HUDEP-2 (cell line): ENCODE results near the gene SMC4.
"Not testable (repeated sequence)": the region's sequence is repeated elsewhere in the genome, so short reads cannot be mapped to it uniquely, and the experiment has no call there.

ENCODE experiments used
- DNase-seq, 76 experiments: peaks; one replicate each; lab custom pipeline; 2025; ENCODE audit not compliant: unreplicated experiment in 76 of 76; lab: John Stamatoyannopoulos, UW

SMC4 gene

DNA sequence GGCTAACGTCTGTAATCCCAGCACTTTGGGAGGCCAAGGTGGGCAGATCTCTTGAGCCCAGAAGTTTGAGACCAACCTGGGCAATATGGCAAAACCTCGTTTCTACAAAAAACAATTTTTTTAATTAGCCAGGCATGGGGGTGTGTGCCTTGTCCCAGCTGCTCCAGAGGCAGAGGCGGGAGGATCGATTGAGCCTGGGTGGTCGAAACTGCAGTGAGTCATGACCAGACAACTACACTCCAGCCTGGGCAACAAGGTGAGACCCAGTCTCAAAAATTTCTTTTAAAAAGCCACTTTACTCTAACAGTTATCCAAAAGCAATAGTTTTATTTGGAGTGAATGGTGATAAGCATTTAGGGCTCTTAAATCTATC, 37.6 kb downstream of the SMC4 start:
- DNase-seq: no peak

DNA sequence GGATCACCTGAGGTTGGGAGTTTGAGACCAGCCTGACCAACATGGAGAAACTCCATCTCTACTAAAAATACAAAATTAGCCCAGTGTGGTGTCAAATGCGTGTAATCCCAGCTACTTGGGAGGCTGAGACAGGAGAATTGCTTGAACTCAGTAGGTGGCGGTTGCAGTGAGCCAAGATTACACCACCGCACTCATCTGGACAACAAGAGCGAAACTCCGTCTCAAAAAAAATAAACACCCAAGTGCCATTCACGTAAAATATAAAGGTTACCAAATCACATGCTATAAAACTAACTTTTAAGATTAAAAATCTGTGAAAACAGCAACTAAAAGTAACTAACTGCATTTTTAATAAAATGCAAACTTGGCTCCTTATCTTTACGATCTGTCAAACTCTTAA, 41.2 kb downstream of the SMC4 start:
- no peak for DNase-seq

DNA sequence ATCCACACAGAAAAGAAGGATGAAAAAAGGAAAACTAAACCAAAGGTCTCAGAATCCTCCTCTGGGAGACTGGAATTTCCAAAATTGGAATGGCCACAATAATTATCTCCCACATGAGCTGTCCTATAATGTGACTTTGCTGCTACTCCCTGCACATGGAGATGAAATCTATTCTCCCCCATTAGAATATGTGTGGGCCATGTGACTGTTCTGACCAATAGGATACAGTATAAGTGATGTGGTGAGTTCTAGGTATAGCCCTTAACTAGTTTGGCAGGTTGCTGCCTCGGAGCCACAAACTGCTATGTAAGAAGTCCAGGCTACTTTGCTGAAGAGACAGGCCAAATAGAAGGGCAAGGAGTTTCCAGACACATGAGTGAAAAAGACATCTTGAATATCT, 45.0 kb downstream of the SMC4 start:
- DNase-seq: peak in 8 of 76 experiments; percentile 6 to 33 (median 15)

DNA sequence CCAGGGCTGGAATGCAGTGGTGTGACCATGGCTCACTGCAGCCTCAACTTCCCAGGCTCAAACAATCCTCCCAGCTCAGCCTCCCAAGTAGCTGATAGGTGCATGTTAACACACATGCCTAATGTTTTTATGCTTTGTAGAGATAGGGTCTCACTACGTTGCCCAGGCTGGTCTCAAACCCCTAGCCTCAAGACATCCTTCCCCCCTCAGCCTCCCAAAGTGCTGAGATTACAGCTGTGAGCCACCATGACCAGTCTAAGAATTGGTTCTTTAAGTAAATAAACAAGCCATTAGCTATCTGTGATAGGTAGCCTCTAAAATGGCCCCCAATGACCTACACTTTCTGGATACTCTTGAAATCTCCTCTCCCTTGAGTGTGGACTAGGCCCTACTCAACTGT, 46.4 kb downstream of the SMC4 start:
- no peak for DNase-seq

DNA sequence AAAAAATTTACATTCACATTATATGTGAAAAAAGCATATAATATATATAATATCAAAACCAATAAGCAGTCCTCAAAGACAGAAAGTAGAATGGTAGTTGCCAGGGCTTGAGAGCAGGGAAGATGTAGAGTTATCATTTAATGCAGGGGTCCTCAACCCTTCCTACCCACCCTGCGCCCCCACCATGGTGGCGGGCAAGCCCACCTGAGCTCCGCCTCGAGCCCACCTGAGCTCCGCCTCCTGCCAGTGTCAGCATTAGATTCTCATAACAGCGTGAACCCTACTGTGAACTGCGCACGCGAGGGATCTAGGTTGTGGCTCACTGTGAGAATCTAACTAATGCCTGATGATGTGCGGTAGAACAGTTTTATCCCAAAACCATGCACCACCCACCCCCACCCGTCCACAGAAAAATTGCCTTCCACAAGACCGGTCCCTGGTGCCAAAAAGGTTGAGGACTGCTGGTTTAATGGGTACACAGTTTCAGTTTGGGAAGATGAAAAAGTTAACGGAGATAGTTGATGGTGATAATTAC, 47.1 kb downstream of the SMC4 start:
- no peak for DNase-seq

DNA sequence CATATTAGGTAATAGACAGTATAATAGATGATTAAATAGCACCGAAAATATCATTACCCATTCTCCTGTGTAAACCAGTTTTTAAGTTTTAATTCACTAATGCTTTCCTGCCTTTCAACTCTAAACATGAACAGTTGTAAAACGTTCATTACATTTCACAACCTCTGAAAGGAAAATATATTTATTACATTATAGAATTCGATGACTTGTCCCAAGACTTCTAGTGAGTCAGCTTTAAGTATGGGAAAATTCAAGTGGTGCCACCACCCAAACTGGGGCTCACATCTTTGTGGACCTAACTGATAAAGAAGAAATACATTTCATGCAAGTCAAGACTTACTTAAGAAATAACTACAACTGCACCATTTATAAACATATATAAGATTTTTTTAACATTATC, 48.1 kb downstream of the SMC4 start:
- peak in 26 of 76 experiments; percentile 1 to 56 (median 22) for DNase-seq

DNA sequence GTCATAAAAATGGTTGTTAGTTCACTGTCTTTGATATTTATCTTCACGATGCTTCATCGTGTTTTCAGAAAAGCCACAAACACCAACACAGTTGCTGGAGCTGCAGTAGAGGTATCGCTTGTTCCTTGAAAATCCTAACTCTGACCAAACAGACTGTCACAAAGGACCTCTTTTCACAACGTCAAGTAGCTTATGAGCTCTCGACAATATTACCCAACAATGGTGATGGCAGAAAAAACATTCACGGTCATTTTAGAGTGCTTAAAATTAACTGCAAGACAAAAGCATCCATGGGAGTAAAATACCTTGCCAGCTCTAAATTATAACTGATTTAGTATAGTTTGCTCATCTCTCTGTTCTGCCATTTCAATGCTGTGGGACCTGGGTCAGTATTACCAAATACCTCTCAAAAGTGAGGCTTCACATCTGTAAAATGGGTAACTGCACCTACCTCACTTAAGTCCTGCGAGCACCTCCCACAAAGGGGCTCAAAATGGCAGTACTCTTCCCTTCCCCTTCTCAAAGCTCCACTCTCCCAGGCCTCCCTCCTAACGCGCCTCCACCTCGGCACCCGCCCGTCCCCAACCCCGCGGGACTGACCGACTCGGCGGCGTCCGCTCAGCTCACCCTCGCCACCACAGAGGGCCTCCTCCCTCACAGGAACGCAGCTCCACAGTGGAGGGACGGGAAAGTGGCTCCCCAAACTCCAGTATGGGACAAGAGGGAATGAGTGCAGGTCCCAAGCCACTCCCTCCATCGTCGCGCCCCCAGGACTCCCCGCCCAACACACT, 49.6 kb downstream of the SMC4 start:
- DNase-seq: peak in 46 of 76 experiments; percentile 12 to 97 (median 54)

DNA sequence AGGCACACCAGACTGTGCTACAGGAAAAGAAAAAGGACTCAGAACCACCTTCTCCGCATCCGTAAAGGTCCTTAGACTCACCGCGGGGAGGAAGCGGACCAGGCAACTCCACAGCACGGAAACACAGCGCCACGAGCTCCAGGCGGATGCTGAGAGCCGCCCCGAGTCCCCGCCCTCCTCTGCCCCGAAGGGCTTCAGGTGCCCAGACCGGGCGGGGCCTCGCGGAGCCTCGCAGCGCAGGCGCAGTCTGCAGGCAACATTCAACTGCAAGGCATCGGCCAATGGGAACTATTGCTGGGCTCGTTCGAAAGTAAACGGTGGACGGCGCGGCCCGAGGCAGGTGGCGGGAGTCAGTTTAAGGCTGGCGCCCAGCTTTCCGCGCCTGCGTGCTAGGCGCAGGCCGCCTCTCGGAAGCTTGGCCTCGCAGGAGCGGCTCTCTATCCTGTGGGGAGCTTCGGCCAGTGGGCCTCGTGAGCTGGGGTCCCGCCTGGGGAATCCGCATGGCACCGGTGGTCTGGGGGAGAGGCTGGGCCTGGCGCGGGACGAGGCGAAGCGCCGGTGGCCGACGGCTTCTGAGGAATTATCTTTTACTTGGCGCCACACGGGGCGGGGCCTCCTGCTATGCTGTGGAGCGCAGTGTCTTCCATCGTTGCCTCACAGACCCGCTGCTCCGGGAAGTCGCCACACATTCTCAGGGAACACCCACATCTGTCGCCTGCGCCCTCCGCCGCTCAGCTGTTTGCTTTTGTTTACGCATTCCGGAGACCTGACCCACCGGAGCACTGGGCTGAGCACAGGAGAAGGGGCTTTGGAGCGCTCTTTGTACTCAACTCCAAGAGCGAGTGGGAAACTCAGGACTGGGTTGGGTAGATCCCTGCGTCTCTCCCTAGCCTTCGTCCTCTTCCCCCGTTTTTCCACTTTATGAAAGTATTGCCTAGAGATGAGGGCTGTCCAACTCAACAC, 50.5 kb downstream of the SMC4 start, which contains the start of gene TRIM59:
Gene TRIM59, minus strand, starts transcription at position 151 of the 963 bp plus-strand sequence. CDS start 10,603 bp downstream, outside the sequence.
- DNase-seq: peak; percentile 72 to 99 (median 96)

DNA sequence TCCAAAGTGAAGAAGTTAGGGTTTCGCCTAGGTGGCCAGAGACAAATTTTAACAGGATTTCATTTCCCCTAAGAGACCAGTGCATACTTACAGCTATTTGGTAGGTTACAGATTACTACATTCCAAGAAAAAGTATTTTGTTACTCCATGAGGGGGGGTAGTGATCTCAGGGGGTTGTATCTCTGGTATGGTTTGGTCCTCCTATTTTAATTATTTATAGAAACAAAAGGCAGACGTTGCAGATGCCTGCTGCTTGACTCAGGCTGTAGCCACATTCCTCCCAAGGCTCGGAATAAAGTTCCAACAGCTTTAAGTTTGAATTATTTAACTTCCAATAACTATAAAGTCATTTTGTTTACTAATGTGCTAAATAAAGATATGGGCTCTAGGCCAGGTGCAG, 51.4 kb downstream of the SMC4 start:
- no peak for DNase-seq

DNA sequence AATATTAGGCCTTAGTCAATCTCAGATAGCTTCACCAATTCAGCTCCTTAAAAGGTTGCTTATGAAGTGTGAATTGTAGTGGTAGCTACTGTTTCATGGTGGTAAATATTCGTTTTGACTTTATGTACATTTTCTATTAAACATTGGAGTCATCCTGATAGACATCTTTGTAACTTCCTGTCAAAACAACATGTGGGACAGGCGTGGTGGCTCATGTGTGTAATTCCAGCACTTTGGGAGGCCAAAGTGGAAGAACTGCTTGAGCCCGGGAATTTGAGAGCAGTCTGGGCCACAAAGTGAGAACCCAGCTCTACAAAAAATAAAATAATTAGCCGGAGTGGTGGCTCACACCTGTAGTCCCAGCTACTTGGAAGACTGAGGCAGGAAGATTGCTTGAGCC, 52.2 kb downstream of the SMC4 start:
- DNase-seq: no peak

DNA sequence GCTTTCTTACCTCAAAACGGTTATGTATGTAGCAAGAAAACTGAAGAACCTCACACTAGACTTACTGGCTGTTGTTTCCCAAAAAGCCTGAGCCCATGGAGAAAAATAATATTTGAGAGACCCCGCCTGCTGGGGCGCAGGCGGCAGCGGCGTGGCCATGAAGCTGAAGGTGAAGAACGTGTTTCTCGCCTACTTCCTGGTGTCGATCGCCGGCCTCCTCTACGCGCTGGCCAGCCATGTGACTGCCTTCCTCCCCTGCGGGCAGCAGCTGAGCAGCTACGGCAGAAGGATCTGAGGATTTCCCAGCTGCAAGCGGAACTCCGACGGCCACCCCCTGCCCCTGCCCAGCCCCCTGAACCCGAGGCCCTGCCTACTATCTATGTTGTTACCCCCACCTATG, 52.8 kb downstream of the SMC4 start:
- DNase-seq: not testable (repeated sequence)

DNA sequence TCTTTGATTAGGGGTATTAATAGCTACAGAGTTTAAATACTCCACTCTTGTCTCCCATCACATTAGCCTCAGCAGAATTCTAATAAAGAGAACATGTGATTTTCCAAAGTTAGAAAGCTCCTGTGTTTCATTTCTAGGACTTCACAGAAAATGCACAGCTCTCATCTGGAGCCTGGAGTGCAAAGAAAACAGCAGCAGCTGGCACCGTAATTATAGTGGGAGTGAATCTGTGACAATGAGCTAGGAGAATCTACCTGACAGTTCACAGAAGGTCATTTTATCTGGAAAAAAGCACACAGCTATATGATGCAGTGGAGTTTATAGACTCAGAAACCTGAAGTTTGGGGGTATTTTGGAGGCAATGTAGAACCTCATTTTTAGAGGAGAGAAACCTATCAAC, 55.5 kb downstream of the SMC4 start:
- no peak for DNase-seq

DNA sequence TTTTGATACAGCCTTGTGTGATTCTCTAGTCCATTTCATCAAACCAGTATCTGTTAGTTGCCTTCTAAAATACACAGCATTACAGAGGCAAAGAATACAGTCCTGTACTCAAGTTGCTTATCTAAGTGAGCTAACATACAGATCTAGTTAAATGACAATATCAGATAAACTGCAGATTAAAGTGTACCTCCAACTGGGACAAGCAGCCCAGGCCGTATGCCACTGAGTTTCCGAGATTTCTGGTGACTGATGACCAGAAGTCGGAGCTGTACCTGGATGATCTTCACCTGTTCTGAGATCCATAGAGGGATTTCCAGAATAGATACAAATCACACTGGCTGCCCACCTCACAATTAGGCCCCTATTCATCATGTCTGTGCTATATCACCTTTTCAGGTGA, 56.4 kb downstream of the SMC4 start:
- no peak for DNase-seq

DNA sequence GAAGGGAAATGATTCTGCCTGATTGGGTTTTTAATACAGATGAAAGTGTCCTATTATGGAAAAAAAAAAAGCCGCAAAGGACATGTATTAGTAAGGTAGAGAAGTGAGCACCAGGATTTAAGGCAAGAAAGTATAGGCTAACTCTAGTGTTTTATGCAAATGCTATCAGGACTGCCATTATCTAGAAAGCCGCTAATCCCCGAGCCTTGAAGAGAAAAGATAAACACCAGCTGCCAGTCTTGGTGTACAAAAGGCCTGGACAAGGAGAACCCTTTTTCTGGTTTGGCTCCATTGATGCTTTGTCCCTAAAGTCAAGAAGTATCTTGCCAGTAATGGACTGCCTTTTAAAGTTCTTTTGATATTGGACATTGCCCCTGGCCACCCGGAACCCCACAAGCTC, 58.7 kb downstream of the SMC4 start:
- DNase-seq: peak in 2 of 76 experiments; percentile 12 to 45

DNA sequence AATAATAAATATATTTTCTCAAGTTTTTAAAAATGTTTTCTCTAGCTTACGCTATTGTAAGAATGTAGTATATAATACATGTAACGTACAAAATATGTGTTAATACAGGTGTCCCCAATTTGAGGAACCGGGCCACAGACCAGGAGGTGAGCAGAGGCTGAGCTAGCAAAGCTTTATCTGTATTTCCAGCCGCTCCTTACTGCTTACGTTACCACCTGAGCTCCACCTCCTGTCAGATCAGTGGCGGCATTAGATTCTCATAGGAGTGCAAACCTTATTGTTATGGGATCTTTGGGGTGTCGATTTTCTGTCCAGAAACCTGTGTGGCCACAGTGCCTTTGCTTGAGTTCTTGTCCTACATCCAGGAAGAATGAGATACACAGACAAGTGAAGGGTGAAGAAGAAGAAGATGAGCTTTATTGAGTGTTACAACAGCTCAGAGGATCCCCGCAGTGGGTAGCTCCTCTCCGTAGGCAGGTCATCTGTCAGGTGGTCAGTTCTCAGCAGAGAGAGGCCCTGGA, 60.1 kb downstream of the SMC4 start:
- DNase-seq: no peak

DNA sequence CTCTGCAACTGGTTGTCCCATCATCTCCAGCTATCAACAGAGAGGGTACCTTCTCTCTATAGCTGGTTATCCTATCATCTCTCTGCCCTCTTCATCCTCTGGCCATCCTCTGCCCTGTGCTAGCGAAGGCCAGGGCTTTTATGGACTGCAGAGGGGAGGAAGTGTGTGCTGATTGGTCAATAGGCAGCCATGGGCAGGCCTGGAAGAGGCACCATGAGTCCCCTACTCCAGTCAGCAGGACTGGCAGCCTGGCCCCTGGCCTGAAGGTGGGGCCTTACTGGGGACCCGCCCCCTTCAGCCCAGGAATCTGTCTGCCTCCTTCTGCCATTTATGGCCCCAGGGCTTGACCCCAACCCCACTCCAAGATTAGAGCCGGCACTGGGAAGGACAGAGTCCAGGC, 60.6 kb downstream of the SMC4 start:
- no peak for DNase-seq

DNA sequence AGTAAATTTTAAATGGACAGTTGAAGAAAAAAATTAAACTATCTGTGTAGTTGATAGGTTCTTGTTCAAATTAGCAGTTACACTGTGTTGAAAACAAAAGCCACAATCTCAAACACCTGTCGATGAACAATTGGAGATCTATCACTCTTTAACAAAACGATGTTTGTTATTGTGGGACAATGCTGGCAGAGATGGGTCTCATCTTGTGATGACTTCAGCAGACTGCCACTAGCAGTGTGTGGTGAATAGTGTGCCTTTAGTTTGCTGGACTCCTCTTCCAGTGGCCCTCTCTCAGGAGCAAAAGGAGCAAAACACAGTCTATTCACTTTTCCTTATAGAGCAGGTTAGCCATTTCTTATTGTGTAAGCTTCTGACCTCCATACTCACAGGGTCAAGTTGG, 64.9 kb downstream of the SMC4 start:
- no peak for DNase-seq

DNA sequence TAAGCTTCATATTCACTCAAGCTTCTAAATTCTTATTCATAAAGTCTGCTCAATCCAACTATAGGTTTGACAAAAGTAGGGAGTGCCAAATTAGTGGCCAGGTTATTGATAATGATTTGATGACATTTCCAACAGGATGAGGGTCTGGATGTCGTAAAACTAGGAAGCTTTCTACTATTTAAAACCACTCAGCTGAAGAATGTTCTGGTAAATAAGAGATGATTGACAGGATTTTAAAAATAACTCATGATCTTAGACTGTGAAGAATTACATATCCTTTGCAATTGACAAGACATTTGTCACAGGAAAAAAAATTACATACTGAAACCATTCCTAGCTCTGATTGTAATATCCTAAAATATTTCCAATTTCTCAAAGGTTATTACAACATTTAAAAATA, 65.5 kb downstream of the SMC4 start:
- DNase-seq: no peak

DNA sequence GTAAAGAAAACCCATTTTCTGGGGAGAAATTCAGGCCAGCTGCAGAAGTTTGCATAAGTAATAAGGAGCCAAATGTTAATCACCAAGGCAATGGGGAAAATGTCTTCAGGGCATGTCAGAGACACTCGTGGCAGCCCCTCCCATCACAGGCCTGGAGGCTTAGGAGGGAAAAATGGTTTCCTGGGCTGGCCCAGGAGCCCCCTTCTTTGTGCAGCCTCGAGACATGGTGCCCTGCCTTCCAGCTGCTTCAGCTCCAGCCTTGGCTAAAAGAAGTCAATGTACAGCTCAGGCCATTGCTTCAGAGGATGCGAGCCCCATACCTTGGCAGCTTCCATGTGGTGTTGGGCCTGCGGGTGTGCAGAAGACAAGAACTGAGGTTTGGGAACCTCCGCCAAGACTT, 70.7 kb downstream of the SMC4 start:
- no peak for DNase-seq

DNA sequence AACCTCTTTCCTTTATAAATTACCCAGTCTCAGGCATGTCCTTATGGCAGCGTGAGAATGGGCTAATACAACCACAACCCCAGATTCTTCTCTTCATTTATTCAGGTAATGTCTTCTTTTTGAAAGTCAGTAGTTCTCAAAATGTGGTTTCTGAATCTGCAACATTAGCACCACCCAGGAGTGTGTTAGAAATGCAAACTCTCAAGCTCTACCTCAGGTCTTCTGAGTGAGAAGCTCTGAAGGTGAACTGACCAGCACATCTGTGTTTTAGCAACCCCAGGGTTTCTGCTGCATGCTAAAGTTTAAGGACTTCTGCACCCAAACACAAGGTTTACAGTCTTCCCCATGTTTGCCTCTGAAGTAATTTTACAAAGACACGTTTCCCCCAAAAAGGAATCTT, 72.4 kb downstream of the SMC4 start:
- no peak for DNase-seq

DNA sequence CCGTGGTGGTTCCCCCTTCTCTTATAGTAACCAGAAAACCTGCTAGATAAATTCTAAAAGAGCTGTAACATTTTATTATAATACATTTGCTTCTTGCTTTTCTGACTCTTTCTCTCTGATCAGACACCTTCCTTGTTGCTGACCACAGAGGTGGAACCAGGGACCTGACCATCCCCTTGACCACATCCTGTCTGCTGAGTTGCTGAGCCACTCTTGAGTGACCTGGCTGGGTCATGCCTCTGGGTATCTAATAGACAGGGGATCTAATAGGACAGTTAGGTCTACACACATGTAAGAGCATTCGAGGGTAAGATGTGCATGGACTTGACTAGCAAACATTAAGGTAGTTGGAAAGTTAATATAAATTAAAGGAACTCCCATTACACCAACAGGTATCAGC, 72.9 kb downstream of the SMC4 start:
- no peak for DNase-seq
